Mucosa of rectum (tissue), 2 donors: ENCODE results near the gene ATP6V1B1.
"Not testable (repeated sequence)": the region's sequence is repeated elsewhere in the genome, so short reads cannot be mapped to it uniquely, and the experiment has no call there.

Experiments used
- H3K27ac ChIP-seq, 2 donors: one replicate each; pipeline ENCODE4 v1.7.0; 2013; ENCODE audit warnings: inconsistent platforms in 2 of 2, low read depth in 2 of 2, low read length in 2 of 2
- H3K27me3 ChIP-seq, 2 donors: one replicate each; pipeline ENCODE4 v1.7.0; 2013; ENCODE audit warnings: low read length in 2 of 2; ENCODE audit not compliant: control insufficient read depth in 2 of 2, insufficient read depth in 2 of 2
- H3K36me3 ChIP-seq, 2 donors: one replicate each; pipeline ENCODE4 v1.7.0; 2013; ENCODE audit warnings: low read length in 2 of 2; ENCODE audit not compliant: control insufficient read depth in 2 of 2, insufficient read depth in 2 of 2
- H3K4me1 ChIP-seq, 2 donors: one replicate each; pipeline ENCODE4 v1.7.0; 2013; ENCODE audit warnings: low read length in 2 of 2, mild to moderate bottlenecking in 1 of 2; ENCODE audit not compliant: control insufficient read depth in 2 of 2, insufficient read depth in 2 of 2
- H3K4me3 ChIP-seq, 2 donors: one replicate each; pipeline ENCODE4 v1.7.0; 2013; ENCODE audit warnings: low read length in 2 of 2
- H3K9ac ChIP-seq, 2 donors: one replicate each; pipeline ENCODE4 v1.7.0; 2013; ENCODE audit warnings: low read length in 2 of 2, low read depth in 1 of 2, mild to moderate bottlenecking in 1 of 2
- H3K9me3 ChIP-seq, 2 donors: one replicate each; pipeline ENCODE4 v1.7.0; 2013; ENCODE audit warnings: low read length in 2 of 2; ENCODE audit not compliant: control insufficient read depth in 2 of 2
- donor health status: healthy.
- donor health status: Normal muscosa, but diverticular disease.

Gene ATP6V1B1

DNA sequence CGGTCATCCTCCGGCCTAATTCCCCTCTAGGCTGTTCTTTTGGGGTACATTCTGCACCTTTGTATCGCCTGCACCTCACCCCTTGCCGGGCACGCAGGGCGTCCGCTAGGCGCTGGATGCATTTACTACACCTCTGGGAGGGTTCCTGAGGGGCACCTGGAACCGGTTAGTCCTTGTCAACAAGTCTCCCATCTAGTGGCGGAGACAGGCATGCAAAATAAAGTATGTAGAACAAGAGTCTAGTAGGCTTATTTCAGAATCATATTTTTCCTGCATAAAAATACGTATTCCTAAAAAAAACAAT lies 59.7 kb downstream of the ATP6V1B1 start:
- Histone ChIP-seq H3K9ac (peak overlapping the region; percentile 75 to 79), H3K27ac (peak overlapping the region; percentile 49 to 65), H3K4me3 (peak overlapping the region; percentile 60 to 86), H3K9me3 (no peaks in the 10 kb centered on the region), H3K27me3 (no peaks in the 10 kb centered on the region), H3K36me3 (peaks cover 2 to 17% of the 10 kb centered on the region in 2 donors), H3K4me1 (peaks cover 12% of the 10 kb centered on the region in 2 donors)

DNA sequence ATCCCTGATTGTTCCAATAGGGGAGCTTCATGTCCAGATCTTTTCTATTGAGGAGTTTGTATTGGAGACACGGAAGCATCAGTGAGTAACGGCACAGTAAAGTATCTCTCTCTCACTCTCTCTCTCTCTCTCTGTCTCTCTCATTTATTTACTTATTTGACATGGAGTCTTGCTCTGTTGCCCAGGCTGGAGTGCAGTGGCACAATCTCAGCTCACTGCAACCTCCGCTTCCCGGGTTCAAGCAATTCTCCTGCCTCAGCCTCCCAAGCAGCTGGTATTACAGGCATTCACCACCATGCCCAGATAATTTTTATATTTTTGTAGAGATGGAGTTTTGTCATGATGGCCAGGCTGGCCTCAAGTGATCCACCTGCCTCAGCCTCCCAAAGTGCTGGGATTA lies 63.2 kb downstream of the ATP6V1B1 start:
- not testable (repeated sequence) for H3K4me3 ChIP-seq, H3K27ac ChIP-seq, H3K27me3 ChIP-seq, H3K9ac ChIP-seq, H3K9me3 ChIP-seq, H3K36me3 ChIP-seq
- H3K4me1 ChIP-seq, result peaks cover 4 to 14% of the 10 kb centered on the region in 2 donors

DNA sequence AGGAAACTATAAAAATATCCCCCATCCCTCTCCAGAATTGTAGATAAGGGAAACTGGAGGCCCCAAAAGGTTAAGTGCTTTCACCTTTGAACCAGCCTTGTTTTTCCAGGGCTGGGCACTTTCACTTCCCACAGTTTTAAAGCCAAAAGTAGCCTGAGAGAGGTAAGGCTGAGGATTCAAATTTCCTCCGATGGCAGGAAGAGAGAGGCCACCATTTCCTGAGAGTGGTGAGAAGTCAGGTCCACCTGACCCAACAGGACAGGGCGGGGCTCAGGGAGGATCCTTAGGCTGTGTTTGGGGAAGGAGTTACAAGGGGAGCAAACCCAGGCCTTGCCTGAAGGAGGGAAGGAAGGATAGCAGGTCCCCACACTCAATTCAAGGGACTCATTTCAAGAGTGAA lies 63.7 kb downstream of the ATP6V1B1 start:
- Histone ChIP-seq H3K4me3 (no peak overlapping the region), H3K4me1 (peaks cover 0 to 11% of the 10 kb centered on the region in 2 donors), H3K9me3 (no peaks in the 10 kb centered on the region), H3K9ac (no peak overlapping the region), H3K27ac (no peak overlapping the region), H3K27me3 (no peaks in the 10 kb centered on the region), H3K36me3 (no peaks in the 10 kb centered on the region)

DNA sequence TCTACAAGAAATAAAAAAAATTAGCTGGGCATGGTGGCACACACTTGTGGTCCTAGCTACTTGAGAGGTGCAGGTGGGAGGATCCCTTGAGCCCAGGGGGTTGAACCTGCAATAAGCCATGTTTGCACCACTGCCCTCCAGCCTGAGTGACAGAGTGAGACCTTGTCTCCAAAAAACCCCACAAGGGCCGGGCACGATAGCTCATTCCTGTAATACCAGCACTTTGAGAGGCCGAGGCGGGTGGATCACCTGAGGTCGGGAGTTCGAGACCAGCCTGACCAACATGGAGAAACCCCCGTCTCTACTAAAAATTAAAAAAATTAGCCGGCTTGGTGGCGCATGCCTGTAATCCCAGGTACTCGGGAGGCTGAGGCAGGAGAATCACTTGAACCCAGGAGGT lies 64.2 kb downstream of the ATP6V1B1 start:
- H3K9me3 ChIP-seq, H3K27me3 ChIP-seq, H3K9ac ChIP-seq, H3K36me3 ChIP-seq, H3K4me3 ChIP-seq, H3K27ac ChIP-seq: not testable (repeated sequence)
- H3K4me1 ChIP-seq, result peaks cover 0 to 11% of the 10 kb centered on the region in 2 donors

DNA sequence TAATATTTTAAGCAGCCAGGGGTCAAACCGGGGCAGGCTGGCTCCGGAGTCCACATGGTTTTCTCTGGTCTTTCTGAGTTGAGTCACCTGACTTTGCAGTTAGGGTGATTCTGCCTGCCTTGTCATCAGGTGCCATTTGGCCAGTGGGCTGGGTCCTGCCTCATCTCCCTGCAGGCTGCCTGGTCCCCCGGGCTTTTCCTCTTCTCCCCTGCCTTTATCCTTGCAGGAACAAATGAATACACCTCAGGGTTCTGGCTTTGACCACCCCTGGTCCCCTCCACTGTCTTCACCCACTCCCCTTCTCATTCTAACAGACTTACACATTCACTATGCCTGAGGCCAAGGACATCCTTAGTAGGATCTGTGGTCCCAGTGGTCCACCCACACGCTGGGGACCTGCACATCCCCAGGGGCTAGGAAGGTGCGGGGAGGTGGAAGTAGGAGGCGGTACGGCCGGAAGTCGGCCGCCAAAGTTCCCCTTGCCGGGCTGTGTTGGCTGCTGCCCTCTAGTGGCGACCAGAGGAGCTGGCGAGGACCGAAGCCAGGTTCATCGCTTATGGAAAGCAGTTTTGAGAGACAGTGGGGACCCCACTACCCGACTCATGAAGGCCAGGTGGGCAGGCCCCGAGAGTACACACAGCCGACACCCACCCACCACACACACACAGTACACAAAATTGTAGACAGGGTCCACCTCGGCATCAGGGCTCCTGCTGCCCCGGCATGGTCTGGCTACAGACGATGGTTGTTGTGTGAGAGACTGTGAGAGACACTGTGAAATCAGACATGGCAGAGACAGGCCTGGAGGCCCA lies 65.3 kb downstream of the ATP6V1B1 start:
- H3K27ac ChIP-seq, result no peak overlapping the region
- peak overlapping the region; percentile 63 to 74 for H3K4me3 ChIP-seq
- no peaks in the 10 kb centered on the region for H3K36me3 ChIP-seq
- peaks cover 0 to 11% of the 10 kb centered on the region in 2 donors for H3K4me1 ChIP-seq
- peaks cover 0 to under 1% of the 10 kb centered on the region in 2 donors for H3K27me3 ChIP-seq
- H3K9me3 ChIP-seq, result no peaks in the 10 kb centered on the region
- H3K9ac ChIP-seq, result no peak overlapping the region

DNA sequence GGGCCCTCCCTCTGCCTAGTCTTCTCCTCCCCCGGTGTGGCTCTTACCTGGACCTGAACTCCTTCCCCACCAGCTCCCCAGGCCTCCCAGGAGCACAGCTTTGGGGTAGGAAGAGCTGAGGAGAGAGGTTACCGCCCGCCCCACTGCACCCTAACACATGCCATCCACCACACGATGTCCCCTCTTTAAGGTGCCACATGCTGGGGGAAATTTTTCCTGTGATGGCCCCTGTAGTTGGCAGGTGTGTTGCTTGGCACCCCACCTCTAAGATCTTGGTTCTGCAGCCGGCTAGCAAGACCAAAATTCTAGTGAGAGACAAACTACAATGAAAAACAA lies 65.9 kb downstream of the ATP6V1B1 start:
- peaks cover 0 to 2% of the 10 kb centered on the region in 2 donors for H3K27me3 ChIP-seq
- H3K9ac ChIP-seq, result no peak overlapping the region
- H3K36me3 ChIP-seq, result no peaks in the 10 kb centered on the region
- no peak overlapping the region for H3K4me3 ChIP-seq
- H3K27ac ChIP-seq, result no peak overlapping the region
- no peaks in the 10 kb centered on the region for H3K9me3 ChIP-seq
- H3K4me1 ChIP-seq, result peaks cover 0 to 11% of the 10 kb centered on the region in 2 donors

DNA sequence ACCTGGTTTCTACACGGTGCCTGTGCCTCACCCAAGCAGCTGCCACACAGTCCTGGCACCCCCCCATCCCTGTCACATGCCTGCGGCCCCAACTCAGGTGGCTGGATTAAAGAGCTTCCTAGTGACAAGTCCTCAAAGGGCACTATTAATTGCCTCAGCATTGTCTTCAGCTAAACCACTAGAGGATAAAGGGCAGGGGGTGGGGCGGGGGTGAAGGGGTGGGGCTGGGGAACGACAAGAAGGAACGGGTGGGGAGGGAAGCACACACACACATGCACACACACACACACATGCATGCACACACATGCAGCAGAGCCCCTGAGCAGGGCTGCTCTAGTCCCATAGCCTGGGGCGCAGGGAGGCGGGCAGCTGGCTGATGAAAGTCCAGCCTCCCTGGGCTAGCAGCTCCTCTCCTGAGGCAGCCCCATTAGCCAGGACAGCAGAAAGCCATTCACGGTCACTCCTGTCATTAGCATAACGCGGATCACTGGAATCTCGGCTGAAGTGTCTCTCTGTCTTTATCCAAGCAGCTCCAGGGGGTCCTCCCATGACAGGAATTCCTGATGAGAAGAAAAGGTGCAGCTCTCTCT lies 66.4 kb downstream of the ATP6V1B1 start:
- Histone ChIP-seq H3K9ac (no peak overlapping the region), H3K9me3 (no peaks in the 10 kb centered on the region), H3K4me1 (peaks cover 0 to 11% of the 10 kb centered on the region in 2 donors), H3K27me3 (peaks cover 0 to 2% of the 10 kb centered on the region in 2 donors), H3K4me3 (no peak overlapping the region), H3K27ac (no peak overlapping the region), H3K36me3 (no peaks in the 10 kb centered on the region)

DNA sequence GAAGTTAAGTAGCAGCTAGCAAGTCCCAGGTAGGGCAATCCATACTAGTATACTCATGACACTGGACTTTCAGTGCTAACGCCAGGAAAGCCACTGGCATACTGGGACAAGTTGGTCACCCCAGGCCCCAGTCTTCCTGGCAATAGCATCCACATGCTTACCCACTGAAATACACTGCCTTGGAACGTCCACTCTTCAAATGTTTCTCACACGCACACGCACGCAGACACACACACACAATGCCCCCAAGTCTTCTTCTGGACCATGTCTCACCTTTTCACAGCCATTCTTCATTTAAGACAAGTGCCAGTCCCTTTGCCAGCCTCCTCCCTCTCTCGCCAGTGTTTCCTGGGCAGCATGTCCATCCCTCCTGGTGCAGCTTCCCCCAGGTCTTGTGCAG lies 67.7 kb downstream of the ATP6V1B1 start:
- Histone ChIP-seq H3K9me3 (no peaks in the 10 kb centered on the region), H3K27me3 (peaks cover 0 to 2% of the 10 kb centered on the region in 2 donors), H3K4me1 (peaks cover 0 to 11% of the 10 kb centered on the region in 2 donors), H3K9ac (no peak overlapping the region), H3K4me3 (no peak overlapping the region), H3K36me3 (no peaks in the 10 kb centered on the region), H3K27ac (no peak overlapping the region)

DNA sequence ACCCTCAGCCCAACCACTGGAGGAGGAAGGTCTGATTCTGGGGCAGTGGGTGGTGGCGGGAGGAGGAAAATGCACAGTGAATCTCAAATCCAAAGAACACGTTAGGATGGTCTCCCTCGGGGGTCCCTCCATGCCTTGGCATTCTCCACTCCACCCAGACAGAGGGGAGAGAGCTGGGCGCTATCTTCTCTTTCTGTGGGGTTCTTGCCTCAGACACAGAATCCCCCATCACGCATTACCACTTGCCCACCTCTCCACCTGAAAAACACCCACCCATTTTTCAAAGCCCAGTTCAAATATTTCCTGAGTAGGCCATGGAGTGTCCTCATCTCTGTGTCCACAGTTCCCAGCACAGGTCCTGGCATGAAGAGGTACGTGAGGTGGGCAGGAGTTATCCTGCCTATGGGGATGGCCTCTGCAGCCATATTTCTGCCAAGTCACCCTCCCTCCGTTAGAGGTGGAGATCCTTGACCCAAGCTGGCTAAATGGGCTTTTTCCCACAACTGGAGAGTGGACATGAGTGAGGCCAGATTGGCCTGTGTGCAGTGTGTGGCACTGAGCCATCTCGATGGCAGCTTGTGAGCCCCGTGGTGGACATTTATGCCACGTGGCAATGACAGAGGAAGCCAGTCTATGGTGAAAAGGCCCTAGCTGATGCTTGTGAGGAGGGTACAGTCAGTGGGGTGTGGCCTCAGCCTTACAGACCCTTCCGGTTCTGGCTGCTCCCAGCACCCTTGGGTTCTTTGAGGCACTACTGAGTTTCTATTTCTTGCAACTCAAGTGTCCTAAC lies 68.5 kb downstream of the ATP6V1B1 start:
- Histone ChIP-seq H3K27ac (no peak overlapping the region), H3K4me1 (peaks cover 0 to 11% of the 10 kb centered on the region in 2 donors), H3K4me3 (no peak overlapping the region), H3K9me3 (no peaks in the 10 kb centered on the region), H3K27me3 (peaks cover 0 to 2% of the 10 kb centered on the region in 2 donors), H3K36me3 (no peaks in the 10 kb centered on the region), H3K9ac (no peak overlapping the region)

DNA sequence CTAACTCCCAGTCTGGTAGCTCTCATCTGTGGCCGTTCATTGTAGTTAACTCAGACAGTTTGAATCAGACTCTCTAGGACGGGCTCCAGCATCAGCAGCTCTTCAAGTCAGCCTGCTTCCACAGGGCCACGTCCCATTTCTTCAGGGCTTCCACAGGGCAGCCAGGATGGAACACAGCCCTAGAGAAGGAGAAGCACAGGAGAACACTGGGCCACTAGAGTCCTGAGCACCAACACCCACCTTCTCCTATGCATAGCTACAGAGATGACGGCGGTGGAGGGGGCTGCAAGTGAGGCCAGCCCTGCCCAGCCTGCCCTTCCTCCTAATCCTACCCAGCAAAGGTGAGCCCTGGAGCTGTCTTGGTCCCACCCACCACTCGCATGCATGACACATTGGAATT lies 69.2 kb downstream of the ATP6V1B1 start:
- H3K27me3 ChIP-seq, result peaks cover 0 to 2% of the 10 kb centered on the region in 2 donors
- no peak overlapping the region for H3K4me3 ChIP-seq
- H3K9ac ChIP-seq, result no peak overlapping the region
- H3K27ac ChIP-seq, result no peak overlapping the region
- H3K4me1 ChIP-seq, result peaks cover 0 to 11% of the 10 kb centered on the region in 2 donors
- no peaks in the 10 kb centered on the region for H3K9me3 ChIP-seq
- no peaks in the 10 kb centered on the region for H3K36me3 ChIP-seq
